Measurements from ENCODE around the gene CALB2.
A peak's percentile ranks its signal among the peaks of the same experiment; 100 is the strongest.
"Not testable (repeated sequence)": the region's sequence is repeated elsewhere in the genome, so short reads cannot be mapped to it uniquely, and the experiment has no call there.

CALB2 gene

GRCh38 chr16:71358464-71358998, at the start of gene CALB2:
Gene CALB2, plus strand, starts transcription at chr16:71358723. Its CDS starts 70 bp downstream, at chr16:71358793.
- Mint-ChIP-seq H3K4me3 (no peak within 1 kb of the TSS), H3K36me3 (ENCODE audit: low read depth) (no peaks in the 10 kb centered on the region), H3K4me1 (peaks cover 3% of the 10 kb centered on the region), H3K9me3 (no peaks in the 10 kb centered on the region), H3K27ac (no peak within 1 kb of the TSS), H3K27me3 (peaks cover 23% of the 10 kb centered on the region)
- ATAC-seq (peak; percentile 79), DNase-seq (peak; percentile 74)

DNA sequence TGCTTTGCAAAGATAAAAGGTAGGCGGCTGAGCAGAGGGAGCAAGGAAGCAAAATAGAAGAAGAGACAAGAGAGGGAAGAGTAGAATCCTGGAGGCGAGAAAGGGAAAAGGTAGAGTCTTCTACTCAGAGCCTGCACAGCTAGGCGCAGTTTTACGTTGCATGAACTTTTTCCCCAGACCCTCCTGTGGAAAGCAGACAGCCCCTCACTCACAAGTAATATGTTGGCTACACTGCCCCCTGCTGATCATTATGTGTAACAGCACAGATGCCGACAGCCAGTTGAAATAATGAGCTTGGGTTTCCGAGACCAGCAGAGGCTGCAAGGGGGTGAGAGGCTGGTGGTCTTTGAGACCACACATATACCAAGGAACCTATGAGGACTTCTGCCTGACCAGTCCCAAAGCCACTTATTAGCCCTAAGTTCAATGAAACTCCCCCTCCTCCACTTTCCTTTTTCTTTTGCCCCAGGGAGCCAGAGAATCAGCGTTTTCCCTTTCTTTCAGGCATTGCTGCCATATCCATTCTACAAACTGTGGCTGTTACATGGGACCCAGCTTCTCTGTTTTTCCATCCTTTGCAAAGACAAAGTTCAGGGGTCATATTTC, 46.9 kb upstream of the CALB2 start:
- Mint-ChIP-seq H3K36me3 (ENCODE audit: low read depth) (no peaks in the 10 kb centered on the region), H3K27ac (no peak overlapping the region), H3K4me3 (no peak overlapping the region), H3K9me3 (no peaks in the 10 kb centered on the region), H3K27me3 (peaks cover 28% of the 10 kb centered on the region), H3K4me1 (no peaks in the 10 kb centered on the region)
- DNase-seq: peak; percentile 17
- no peak for ATAC-seq

- not testable (repeated sequence) for H3K27ac Mint-ChIP-seq; H3K36me3 Mint-ChIP-seq (ENCODE audit: low read depth); H3K9me3 Mint-ChIP-seq; ATAC-seq; H3K4me3 Mint-ChIP-seq; H3K4me1 Mint-ChIP-seq; DNase-seq
- H3K27me3 Mint-ChIP-seq: peaks cover 24% of the 10 kb centered on the region
Measured at GRCh38 chr16:71313591-71313990, 44.9 kb upstream of the CALB2 start.

DNA sequence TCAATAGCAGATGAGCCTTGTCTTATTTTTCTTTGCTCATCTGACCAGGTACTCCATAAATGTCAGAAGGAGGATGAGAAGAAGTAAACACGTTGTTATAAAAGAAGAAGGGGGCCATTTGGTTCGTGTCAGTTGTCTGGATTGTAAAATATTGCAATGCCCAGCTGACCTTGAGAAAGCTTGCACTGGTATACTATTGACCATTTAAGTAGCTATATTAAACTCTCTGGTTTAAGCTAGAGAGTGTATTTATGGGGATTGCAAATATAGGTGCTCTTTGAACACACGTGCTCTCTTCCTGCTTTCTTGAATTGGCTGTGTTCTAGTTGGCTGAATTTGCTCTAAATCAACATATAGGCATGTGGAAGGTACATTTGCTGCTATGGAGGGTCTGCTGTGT, 43.3 kb upstream of the CALB2 start:
- DNase-seq (no peak), ATAC-seq (no peak)
- Mint-ChIP-seq H3K9me3 (no peaks in the 10 kb centered on the region), H3K4me3 (no peak overlapping the region), H3K27me3 (peaks cover 17% of the 10 kb centered on the region), H3K4me1 (no peaks in the 10 kb centered on the region), H3K27ac (no peak overlapping the region), H3K36me3 (ENCODE audit: low read depth) (no peaks in the 10 kb centered on the region)

DNA sequence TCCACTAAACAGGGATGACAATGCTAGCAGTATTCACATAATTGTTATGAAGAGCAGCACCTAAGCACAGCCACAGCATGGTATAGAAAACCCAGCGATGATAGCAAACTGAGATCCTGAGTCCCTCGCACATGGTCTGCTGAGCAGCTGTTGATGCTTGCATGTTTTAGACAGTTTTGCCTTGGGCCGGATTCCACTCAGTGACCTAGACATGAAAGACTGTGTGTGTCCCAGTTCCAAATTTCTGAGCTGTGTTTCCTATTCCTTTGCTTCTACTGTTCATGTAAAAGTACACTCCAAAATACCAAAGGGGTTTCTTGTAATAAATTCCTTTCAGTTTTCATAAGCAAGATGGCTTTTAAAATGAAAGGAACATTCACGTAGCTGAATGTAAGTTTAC, 38.5 kb upstream of the CALB2 start:
- ATAC-seq: no peak
- Mint-ChIP-seq H3K4me1 (no peaks in the 10 kb centered on the region), H3K27me3 (peaks cover 17% of the 10 kb centered on the region), H3K36me3 (ENCODE audit: low read depth) (no peaks in the 10 kb centered on the region), H3K4me3 (no peak overlapping the region), H3K9me3 (no peaks in the 10 kb centered on the region), H3K27ac (no peak overlapping the region)
- no peak for DNase-seq

- peaks cover 13% of the 10 kb centered on the region for H3K27me3 Mint-ChIP-seq
- no peaks in the 10 kb centered on the region for H3K36me3 Mint-ChIP-seq (ENCODE audit: low read depth)
- H3K4me3 Mint-ChIP-seq: no peak overlapping the region
- H3K4me1 Mint-ChIP-seq: no peaks in the 10 kb centered on the region
- no peaks in the 10 kb centered on the region for H3K9me3 Mint-ChIP-seq
- no peak for DNase-seq
- no peak for ATAC-seq
- H3K27ac Mint-ChIP-seq: no peak overlapping the region
Measured at GRCh38 chr16:71327720-71328119, 30.8 kb upstream of the CALB2 start.

GRCh38 chr16:71328151-71328550, 30.4 kb upstream of the CALB2 start:
- Mint-ChIP-seq H3K27me3 (peaks cover 13% of the 10 kb centered on the region), H3K36me3 (ENCODE audit: low read depth) (no peaks in the 10 kb centered on the region), H3K27ac (no peak overlapping the region), H3K4me1 (no peaks in the 10 kb centered on the region), H3K9me3 (no peaks in the 10 kb centered on the region), H3K4me3 (no peak overlapping the region)
- DNase-seq (no peak), ATAC-seq (no peak)

DNA sequence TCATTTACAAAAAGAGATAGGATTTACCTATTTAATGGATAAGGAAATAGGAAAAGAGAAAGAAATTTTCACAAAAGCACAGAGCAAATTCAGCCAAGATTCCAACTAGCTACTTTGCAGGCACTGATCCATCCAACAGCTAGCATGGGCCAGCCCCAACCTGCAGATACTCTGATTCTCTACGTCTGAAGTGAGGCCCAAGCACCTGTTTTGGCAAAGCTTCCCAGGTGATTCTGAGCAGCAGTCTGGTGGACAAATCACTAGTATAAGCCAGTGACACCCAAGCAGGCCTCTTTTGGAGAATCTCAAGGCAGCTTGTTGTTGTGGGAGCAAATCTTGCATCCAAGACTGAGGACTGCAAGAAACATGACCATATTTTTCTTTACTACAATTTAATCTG, 20.9 kb upstream of the CALB2 start:
- Mint-ChIP-seq H3K27me3 (peaks cover 19% of the 10 kb centered on the region), H3K27ac (no peak overlapping the region), H3K36me3 (ENCODE audit: low read depth) (peaks cover 2% of the 10 kb centered on the region), H3K4me1 (no peaks in the 10 kb centered on the region), H3K4me3 (no peak overlapping the region), H3K9me3 (peaks cover 7% of the 10 kb centered on the region)
- ATAC-seq: no peak
- no peak for DNase-seq

DNA sequence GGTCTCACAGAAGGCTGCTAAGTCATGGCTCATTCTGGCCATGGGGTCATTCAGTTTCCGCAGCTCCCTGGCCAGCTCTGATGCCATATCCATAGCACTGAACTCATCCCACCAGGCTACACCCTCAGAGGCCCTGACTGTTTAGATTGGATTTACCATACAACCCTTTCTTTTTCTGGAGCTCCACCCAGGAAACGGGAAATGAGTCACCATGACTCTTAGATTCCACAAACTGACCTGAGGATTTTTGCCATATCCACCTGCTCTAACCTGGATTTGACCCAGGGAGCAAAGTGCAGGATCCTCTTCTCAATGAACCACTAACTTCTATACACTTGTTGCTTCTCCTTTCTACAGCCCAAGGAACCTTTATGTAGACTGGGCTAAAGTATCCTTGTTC, 20.3 kb upstream of the CALB2 start:
- no peak overlapping the region for H3K27ac Mint-ChIP-seq
- peaks cover 2% of the 10 kb centered on the region for H3K36me3 Mint-ChIP-seq (ENCODE audit: low read depth)
- H3K27me3 Mint-ChIP-seq: peaks cover 19% of the 10 kb centered on the region
- H3K4me3 Mint-ChIP-seq: no peak overlapping the region
- peaks cover 7% of the 10 kb centered on the region for H3K9me3 Mint-ChIP-seq
- ATAC-seq (no peak), DNase-seq (no peak)
- H3K4me1 Mint-ChIP-seq: no peaks in the 10 kb centered on the region

- Mint-ChIP-seq H3K27me3 (peaks cover 19% of the 10 kb centered on the region), H3K27ac (no peak overlapping the region), H3K4me1 (no peaks in the 10 kb centered on the region), H3K9me3 (peaks cover 7% of the 10 kb centered on the region), H3K4me3 (no peak overlapping the region), H3K36me3 (ENCODE audit: low read depth) (peaks cover 2% of the 10 kb centered on the region)
- ATAC-seq (no peak), DNase-seq (no peak)
Measured at GRCh38 chr16:71338632-71339031, 19.9 kb upstream of the CALB2 start.

GRCh38 chr16:71339236-71340171, 19.0 kb upstream of the CALB2 start:
- peaks cover 7% of the 10 kb centered on the region for H3K9me3 Mint-ChIP-seq
- no peak overlapping the region for H3K27ac Mint-ChIP-seq
- H3K36me3 Mint-ChIP-seq (ENCODE audit: low read depth): peaks cover 2% of the 10 kb centered on the region
- no peak for DNase-seq
- no peak for ATAC-seq
- peaks cover 19% of the 10 kb centered on the region for H3K27me3 Mint-ChIP-seq
- H3K4me3 Mint-ChIP-seq: no peak overlapping the region
- no peaks in the 10 kb centered on the region for H3K4me1 Mint-ChIP-seq

- Mint-ChIP-seq H3K36me3 (ENCODE audit: low read depth) (peaks cover 2% of the 10 kb centered on the region), H3K27me3 (peaks cover 17% of the 10 kb centered on the region), H3K4me1 (no peaks in the 10 kb centered on the region), H3K9me3 (peaks cover 6% of the 10 kb centered on the region), H3K4me3 (no peak overlapping the region), H3K27ac (no peak overlapping the region)
- ATAC-seq (no peak), DNase-seq (no peak)
Measured at GRCh38 chr16:71340406-71340805, 18.1 kb upstream of the CALB2 start.

- H3K9me3 Mint-ChIP-seq: no peaks in the 10 kb centered on the region
- no peaks in the 10 kb centered on the region for H3K36me3 Mint-ChIP-seq (ENCODE audit: low read depth)
- H3K27me3 Mint-ChIP-seq: peaks cover 8% of the 10 kb centered on the region
- no peak for ATAC-seq
- H3K27ac Mint-ChIP-seq: no peak overlapping the region
- H3K4me1 Mint-ChIP-seq: no peaks in the 10 kb centered on the region
- no peak for DNase-seq
- no peak overlapping the region for H3K4me3 Mint-ChIP-seq
Measured at GRCh38 chr16:71341881-71342280, 16.6 kb upstream of the CALB2 start.

GRCh38 chr16:71343078-71343477, 15.4 kb upstream of the CALB2 start:
- H3K4me1 Mint-ChIP-seq: no peaks in the 10 kb centered on the region
- H3K27ac Mint-ChIP-seq: no peak overlapping the region
- DNase-seq: no peak
- no peak for ATAC-seq
- peaks cover 8% of the 10 kb centered on the region for H3K27me3 Mint-ChIP-seq
- no peaks in the 10 kb centered on the region for H3K36me3 Mint-ChIP-seq (ENCODE audit: low read depth)
- H3K9me3 Mint-ChIP-seq: no peaks in the 10 kb centered on the region
- H3K4me3 Mint-ChIP-seq: no peak overlapping the region

- ATAC-seq (no peak), DNase-seq (no peak)
- Mint-ChIP-seq H3K36me3 (ENCODE audit: low read depth) (no peaks in the 10 kb centered on the region), H3K4me1 (no peaks in the 10 kb centered on the region), H3K4me3 (no peak overlapping the region), H3K27me3 (peaks cover 6% of the 10 kb centered on the region), H3K9me3 (no peaks in the 10 kb centered on the region), H3K27ac (no peak overlapping the region)
Measured at GRCh38 chr16:71344315-71344905, 14.1 kb upstream of the CALB2 start.
